ENCODE data around the gene H19.
A peak's percentile ranks its signal among the peaks of the same experiment; 100 is the strongest.

H19 gene

DNA sequence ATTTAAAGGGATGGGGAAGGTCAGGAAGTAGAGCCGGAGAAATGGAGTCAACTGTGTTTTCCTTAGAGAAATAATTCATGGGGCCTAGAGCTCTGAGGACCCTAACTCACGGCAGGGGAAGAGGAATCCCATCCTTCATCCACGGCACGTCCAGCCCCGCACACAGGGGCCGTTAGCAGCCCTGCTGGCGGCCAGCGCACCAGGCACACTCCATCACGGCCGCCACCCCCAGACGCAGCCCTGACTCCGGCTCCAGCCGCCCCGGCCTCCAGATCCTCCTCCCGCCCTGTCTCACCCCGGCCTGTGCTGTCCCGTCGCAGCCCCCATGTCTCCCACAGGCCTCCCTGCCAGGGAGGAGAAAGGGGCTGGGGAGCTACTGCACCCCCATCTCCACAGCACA, 39.3 kb downstream of the H19 start:
- no peaks in the 10 kb centered on the region for H3K4me1 ChIP-seq (ENCODE audit: insufficient read depth, low read length)
- H3K4me2 ChIP-seq (ENCODE audit: insufficient read depth, low read length), result no peak overlapping the region
- TF ChIP-seq, protein P1, sequence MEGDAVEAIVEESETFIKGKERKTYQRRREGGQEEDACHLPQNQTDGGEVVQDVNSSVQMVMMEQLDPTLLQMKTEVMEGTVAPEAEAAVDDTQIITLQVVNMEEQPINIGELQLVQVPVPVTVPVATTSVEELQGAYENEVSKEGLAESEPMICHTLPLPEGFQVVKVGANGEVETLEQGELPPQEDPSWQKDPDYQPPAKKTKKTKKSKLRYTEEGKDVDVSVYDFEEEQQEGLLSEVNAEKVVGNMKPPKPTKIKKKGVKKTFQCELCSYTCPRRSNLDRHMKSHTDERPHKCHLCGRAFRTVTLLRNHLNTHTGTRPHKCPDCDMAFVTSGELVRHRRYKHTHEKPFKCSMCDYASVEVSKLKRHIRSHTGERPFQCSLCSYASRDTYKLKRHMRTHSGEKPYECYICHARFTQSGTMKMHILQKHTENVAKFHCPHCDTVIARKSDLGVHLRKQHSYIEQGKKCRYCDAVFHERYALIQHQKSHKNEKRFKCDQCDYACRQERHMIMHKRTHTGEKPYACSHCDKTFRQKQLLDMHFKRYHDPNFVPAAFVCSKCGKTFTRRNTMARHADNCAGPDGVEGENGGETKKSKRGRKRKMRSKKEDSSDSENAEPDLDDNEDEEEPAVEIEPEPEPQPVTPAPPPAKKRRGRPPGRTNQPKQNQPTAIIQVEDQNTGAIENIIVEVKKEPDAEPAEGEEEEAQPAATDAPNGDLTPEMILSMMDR (IDR thresholded peaks at IDR 0.05; ENCODE audit: borderline replicate concordance, extremely low read depth, low read length, poor library complexity, severe bottlenecking), result no peak
- no peak for TF ChIP-seq EZH2 (IDR thresholded peaks at IDR 0.05; ENCODE audit: borderline replicate concordance, low read depth, low read length, severe bottlenecking)
- no peak overlapping the region for H2AFZ ChIP-seq (ENCODE audit: low read depth, low read length)
- no peaks in the 10 kb centered on the region for H4K20me1 ChIP-seq (ENCODE audit: insufficient read depth, low read length)
- no peak for DNase-seq
- H3K9ac ChIP-seq (ENCODE audit: low read depth, low read length), result no peak overlapping the region
- H3K79me2 ChIP-seq (ENCODE audit: insufficient read depth, low read length), result no peaks in the 10 kb centered on the region
- no peak for ATAC-seq (ENCODE audit: insufficient read depth, low read depth)
- no peaks in the 10 kb centered on the region for H3K9me3 ChIP-seq (ENCODE audit: insufficient read depth, low read length, severe bottlenecking)
- no peaks in the 10 kb centered on the region for H3K27me3 ChIP-seq (ENCODE audit: insufficient read depth, low read length, poor library complexity)
- no peak overlapping the region for H3K27ac ChIP-seq (ENCODE audit: low read length)
- no peak overlapping the region for H3K4me3 ChIP-seq (ENCODE audit: low read depth in 1 of 2, low read length in 2 of 2)
- no peaks in the 10 kb centered on the region for H3K36me3 ChIP-seq (ENCODE audit: insufficient read depth, low read length)

GRCh38 chr11:1953489-1954266, 44.0 kb downstream of the H19 start:
- ATAC-seq (ENCODE audit: insufficient read depth, low read depth), result peak; percentile 82

GRCh38 chr11:1952806-1953482, 44.7 kb downstream of the H19 start:
- no peaks in the 10 kb centered on the region for H3K9me3 ChIP-seq (ENCODE audit: insufficient read depth, low read length, severe bottlenecking)
- no peak overlapping the region for H2AFZ ChIP-seq (ENCODE audit: low read depth, low read length)
- H3K27ac ChIP-seq (ENCODE audit: low read length), result no peak overlapping the region
- DNase-seq, result no peak
- no peaks in the 10 kb centered on the region for H3K27me3 ChIP-seq (ENCODE audit: insufficient read depth, low read length, poor library complexity)
- no peaks in the 10 kb centered on the region for H3K4me1 ChIP-seq (ENCODE audit: insufficient read depth, low read length)
- no peak overlapping the region for H3K9ac ChIP-seq (ENCODE audit: low read depth, low read length)
- no peaks in the 10 kb centered on the region for H3K79me2 ChIP-seq (ENCODE audit: insufficient read depth, low read length)
- no peak for TF ChIP-seq EZH2 (IDR thresholded peaks at IDR 0.05; ENCODE audit: borderline replicate concordance, low read depth, low read length, severe bottlenecking)
- TF ChIP-seq, protein P1 (IDR thresholded peaks at IDR 0.05; ENCODE audit: borderline replicate concordance, extremely low read depth, low read length, poor library complexity, severe bottlenecking), result no peak
- no peaks in the 10 kb centered on the region for H3K36me3 ChIP-seq (ENCODE audit: insufficient read depth, low read length)
- no peak for ATAC-seq (ENCODE audit: insufficient read depth, low read depth)
- no peak overlapping the region for H3K4me3 ChIP-seq (ENCODE audit: low read depth in 1 of 2, low read length in 2 of 2)
- no peaks in the 10 kb centered on the region for H4K20me1 ChIP-seq (ENCODE audit: insufficient read depth, low read length)
- H3K4me2 ChIP-seq (ENCODE audit: insufficient read depth, low read length), result no peak overlapping the region

More at GRCh38 chr11:1953489-1954266, 44.0 kb downstream of the H19 start:
- no peaks in the 10 kb centered on the region for H3K36me3 ChIP-seq (ENCODE audit: insufficient read depth, low read length)
- no peak overlapping the region for H2AFZ ChIP-seq (ENCODE audit: low read depth, low read length)
- H3K4me1 ChIP-seq (ENCODE audit: insufficient read depth, low read length), result no peaks in the 10 kb centered on the region
- no peak overlapping the region for H3K9ac ChIP-seq (ENCODE audit: low read depth, low read length)
- H3K27me3 ChIP-seq (ENCODE audit: insufficient read depth, low read length, poor library complexity), result no peaks in the 10 kb centered on the region
- no peaks in the 10 kb centered on the region for H4K20me1 ChIP-seq (ENCODE audit: insufficient read depth, low read length)
- H3K4me3 ChIP-seq (ENCODE audit: low read depth in 1 of 2, low read length in 2 of 2), result no peak overlapping the region
- TF ChIP-seq EZH2 (IDR thresholded peaks at IDR 0.05; ENCODE audit: borderline replicate concordance, low read depth, low read length, severe bottlenecking), result no peak
- TF ChIP-seq, protein P1 (IDR thresholded peaks at IDR 0.05; ENCODE audit: borderline replicate concordance, extremely low read depth, low read length, poor library complexity, severe bottlenecking), result peak; percentile 8
- H3K4me2 ChIP-seq (ENCODE audit: insufficient read depth, low read length), result no peak overlapping the region
- H3K79me2 ChIP-seq (ENCODE audit: insufficient read depth, low read length), result no peaks in the 10 kb centered on the region
- no peaks in the 10 kb centered on the region for H3K9me3 ChIP-seq (ENCODE audit: insufficient read depth, low read length, severe bottlenecking)
- H3K27ac ChIP-seq (ENCODE audit: low read length), result no peak overlapping the region
- DNase-seq, result peak; percentile 36
